Measurements from ENCODE around the gene NUP88. TPM values are rescaled to one million over a fixed set of nuclear protein-coding genes. Genes with fewer than 3 reads are reported as not detected.

NUP88 gene
- total and polyA plus RNA-seq, 2 experiments from 2014 or later: 42.9 TPM

DNA sequence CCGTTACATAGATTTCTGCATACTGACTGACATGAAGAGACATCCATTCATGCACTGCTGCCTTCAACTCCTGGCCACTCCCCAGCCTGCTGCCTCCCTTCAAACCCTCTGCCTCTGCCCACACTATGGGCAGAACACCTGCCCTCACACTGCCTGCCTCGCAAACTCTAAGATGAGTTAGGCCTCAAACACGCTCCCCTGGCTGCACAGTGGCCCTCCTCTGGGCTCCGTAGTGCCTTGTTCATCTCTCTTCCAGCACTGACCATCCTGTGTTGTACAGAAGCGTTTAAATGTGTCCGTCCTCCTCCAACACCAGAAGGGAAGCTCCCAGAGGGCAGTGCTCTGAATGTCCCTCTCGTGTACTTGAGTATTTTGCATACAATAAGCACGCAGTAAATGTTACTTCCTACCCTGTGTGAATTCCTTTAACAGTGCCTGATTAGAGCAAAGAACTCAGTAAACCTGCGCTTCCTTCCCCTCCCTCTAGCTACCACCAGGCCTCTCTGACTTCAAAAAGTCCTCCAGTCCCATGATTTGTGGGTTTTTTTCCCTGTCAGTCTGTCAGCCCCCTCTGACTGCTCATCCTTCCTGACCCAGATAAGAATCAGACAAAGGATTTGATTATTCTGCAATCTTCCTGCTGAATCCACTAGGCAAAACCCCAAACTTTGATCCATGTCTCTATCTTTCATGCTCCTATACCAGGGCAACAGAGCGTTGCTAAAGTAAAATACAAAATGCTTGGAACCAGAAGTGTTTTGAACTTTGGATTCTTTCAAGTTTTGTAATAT, 45.5 kb upstream of the NUP88 start:
- TF ChIP-seq EZH2phosphoT487 (IDR thresholded peaks at IDR 0.05; ENCODE audit: insufficient read depth, low read depth): no peak
- TF ChIP-seq EZH2 (IDR thresholded peaks at IDR 0.05; ENCODE audit: insufficient read depth, poor library complexity, severe bottlenecking): no peak
- Histone ChIP-seq H3K27ac (no peak overlapping the region), H3K4me3 (no peak overlapping the region), H3K4me1 (ENCODE audit: insufficient read depth) (peaks cover 12% of the 10 kb centered on the region), H3K4me2 (ENCODE audit: unreplicated experiment) (no peak overlapping the region), H3K9ac (no peak overlapping the region), H3K27me3 (replicated peaks; ENCODE audit: insufficient read depth) (no peaks in the 10 kb centered on the region), H3F3A (ENCODE audit: insufficient read depth) (peaks cover 6% of the 10 kb centered on the region), H2AFZ (no peak overlapping the region), H3K9me3 (ENCODE audit: low read depth) (no peaks in the 10 kb centered on the region), H3K36me3 (ENCODE audit: low read depth) (no peaks in the 10 kb centered on the region), H3K9me2 (ENCODE audit: insufficient read depth) (no peaks in the 10 kb centered on the region), H3K79me2 (ENCODE audit: insufficient read depth) (peaks cover 68% of the 10 kb centered on the region), H4K20me1 (ENCODE audit: insufficient read depth) (no peaks in the 10 kb centered on the region)
- no peak for DNase-seq
- 87 to 89% methylated on average over 10 of the region's 10 CpGs for WGBS, 2 experiments (ENCODE audit: low coverage in 1 of 2, low lambda C conversion rate in 2 of 2, missing lambda C conversion rate in 2 of 2)
- in situ Hi-C loops (cut with MboI): loop anchor here (25.0 kb wide), 2 partner anchors 97 to 972 kb away; partner anchors contain the start of genes AIPL1 and PIMREG

DNA sequence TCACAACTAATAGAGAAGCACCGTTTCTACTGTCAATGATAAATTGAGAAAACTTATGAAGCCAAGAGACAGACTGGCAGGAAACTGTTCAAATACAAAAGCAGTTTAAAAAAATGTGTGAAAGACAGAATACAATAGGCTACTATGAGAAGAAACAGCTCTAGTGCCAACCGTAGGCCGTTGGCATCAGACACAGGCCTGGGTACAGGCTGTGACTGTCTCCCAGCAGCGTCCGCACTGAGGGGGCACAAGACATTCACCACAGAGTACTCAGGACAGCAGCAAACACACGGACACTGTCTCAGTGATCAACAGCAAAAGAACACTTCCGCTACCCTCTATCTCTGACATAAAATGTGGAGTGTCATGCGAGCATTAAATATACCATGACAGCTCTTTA, 27.3 kb upstream of the NUP88 start:
- no peak for DNase-seq

DNA sequence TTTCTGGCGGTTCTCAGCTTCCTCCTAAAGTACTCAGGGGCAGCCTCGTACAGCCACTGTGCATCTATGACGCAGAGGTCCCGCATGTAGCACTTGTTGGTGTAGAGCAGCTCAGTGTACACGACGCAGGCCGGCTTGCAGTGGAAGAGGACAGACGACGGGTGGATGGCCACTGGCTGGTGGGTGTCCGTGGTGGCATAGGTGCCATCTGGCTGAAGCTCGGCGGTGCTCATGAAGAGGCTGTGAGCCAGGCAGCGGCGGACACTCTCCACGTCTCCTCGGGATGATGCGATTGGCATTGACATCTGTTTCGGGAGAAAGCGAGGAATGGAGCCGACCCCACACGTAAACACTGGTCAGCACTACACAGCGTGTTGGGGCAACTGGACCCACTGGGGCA, 24.7 kb upstream of the NUP88 start:
- no peak for DNase-seq

More for the DNA sequence above, 27.3 kb upstream of the NUP88 start:
- Histone ChIP-seq H3F3A (ENCODE audit: insufficient read depth) (no peaks in the 10 kb centered on the region), H3K79me2 (ENCODE audit: insufficient read depth) (no peaks in the 10 kb centered on the region), H3K9me3 (ENCODE audit: low read depth) (no peaks in the 10 kb centered on the region), H3K27me3 (replicated peaks; ENCODE audit: insufficient read depth) (no peaks in the 10 kb centered on the region), H2AFZ (no peak overlapping the region), H3K4me3 (no peak overlapping the region), H3K36me3 (ENCODE audit: low read depth) (peaks cover 30% of the 10 kb centered on the region), H3K9ac (no peak overlapping the region), H4K20me1 (ENCODE audit: insufficient read depth) (no peaks in the 10 kb centered on the region), H3K27ac (no peak overlapping the region), H3K9me2 (ENCODE audit: insufficient read depth) (no peaks in the 10 kb centered on the region), H3K4me2 (ENCODE audit: unreplicated experiment) (no peak overlapping the region), H3K4me1 (ENCODE audit: insufficient read depth) (no peaks in the 10 kb centered on the region)
- 97 to 98% methylated on average over 8 of the region's 8 CpGs for WGBS, 2 experiments (ENCODE audit: low coverage in 1 of 2, low lambda C conversion rate in 2 of 2, missing lambda C conversion rate in 2 of 2)
- in situ Hi-C loops (cut with MboI): no loop called here
- TF ChIP-seq EZH2 (IDR thresholded peaks at IDR 0.05; ENCODE audit: insufficient read depth, poor library complexity, severe bottlenecking): no peak
- no peak for TF ChIP-seq EZH2phosphoT487 (IDR thresholded peaks at IDR 0.05; ENCODE audit: insufficient read depth, low read depth)

DNA sequence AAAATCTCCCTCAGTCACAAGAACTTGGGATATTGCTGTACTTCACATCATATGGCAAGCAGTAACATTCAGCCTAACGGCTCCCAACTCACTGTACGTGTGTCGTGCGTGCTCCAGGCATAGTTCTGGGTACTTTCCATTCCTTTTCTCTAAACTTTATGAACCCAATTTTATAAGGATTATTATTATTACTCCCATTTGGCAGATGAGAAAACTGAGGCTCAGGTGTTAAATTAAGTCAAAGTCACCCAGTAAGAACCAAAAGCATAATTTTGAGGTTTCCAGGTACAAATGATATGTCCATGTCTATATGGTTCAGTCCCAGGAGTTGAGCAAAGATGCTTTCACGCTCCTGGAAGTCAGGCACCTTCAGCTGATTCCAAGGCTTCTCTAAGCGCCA, 24.3 kb upstream of the NUP88 start:
- Histone ChIP-seq H3K79me2 (ENCODE audit: insufficient read depth) (peaks cover under 1% of the 10 kb centered on the region), H3K27ac (no peak overlapping the region), H3K9me3 (ENCODE audit: low read depth) (no peaks in the 10 kb centered on the region), H3K9ac (no peak overlapping the region), H3F3A (ENCODE audit: insufficient read depth) (peaks cover 10% of the 10 kb centered on the region; the same call in 1 of the 2 replicates), H3K4me2 (ENCODE audit: unreplicated experiment) (no peak overlapping the region), H3K36me3 (ENCODE audit: low read depth) (peaks cover 24% of the 10 kb centered on the region), H3K9me2 (ENCODE audit: insufficient read depth) (no peaks in the 10 kb centered on the region), H3K4me3 (no peak overlapping the region), H4K20me1 (ENCODE audit: insufficient read depth) (no peaks in the 10 kb centered on the region), H3K27me3 (replicated peaks; ENCODE audit: insufficient read depth) (no peaks in the 10 kb centered on the region), H2AFZ (no peak overlapping the region), H3K4me1 (ENCODE audit: insufficient read depth) (no peaks in the 10 kb centered on the region)
- in situ Hi-C loops (cut with MboI): no loop called here
- DNase-seq: no peak
- no peak for TF ChIP-seq EZH2 (IDR thresholded peaks at IDR 0.05; ENCODE audit: insufficient read depth, poor library complexity, severe bottlenecking)
- TF ChIP-seq EZH2phosphoT487 (IDR thresholded peaks at IDR 0.05; ENCODE audit: insufficient read depth, low read depth): no peak
- WGBS, 2 experiments (ENCODE audit: low coverage in 1 of 2, low lambda C conversion rate in 2 of 2, missing lambda C conversion rate in 2 of 2): 92% methylated on average over 6 of the region's 6 CpGs

More for the DNA sequence above, 24.7 kb upstream of the NUP88 start:
- Histone ChIP-seq H3K4me3 (no peak overlapping the region), H3F3A (ENCODE audit: insufficient read depth) (peaks cover 10% of the 10 kb centered on the region; the same call in 1 of the 2 replicates), H4K20me1 (ENCODE audit: insufficient read depth) (no peaks in the 10 kb centered on the region), H3K4me2 (ENCODE audit: unreplicated experiment) (no peak overlapping the region), H3K4me1 (ENCODE audit: insufficient read depth) (no peaks in the 10 kb centered on the region), H3K36me3 (ENCODE audit: low read depth) (peaks cover 29% of the 10 kb centered on the region), H3K27ac (no peak overlapping the region), H3K9ac (no peak overlapping the region), H3K9me3 (ENCODE audit: low read depth) (no peaks in the 10 kb centered on the region), H3K27me3 (replicated peaks; ENCODE audit: insufficient read depth) (no peaks in the 10 kb centered on the region), H3K79me2 (ENCODE audit: insufficient read depth) (no peaks in the 10 kb centered on the region), H3K9me2 (ENCODE audit: insufficient read depth) (no peaks in the 10 kb centered on the region), H2AFZ (no peak overlapping the region)
- in situ Hi-C loops (cut with MboI): no loop called here
- no peak for TF ChIP-seq EZH2phosphoT487 (IDR thresholded peaks at IDR 0.05; ENCODE audit: insufficient read depth, low read depth)
- TF ChIP-seq EZH2 (IDR thresholded peaks at IDR 0.05; ENCODE audit: insufficient read depth, poor library complexity, severe bottlenecking): no peak
- 92 to 94% methylated on average over 22 of the region's 22 CpGs for WGBS, 2 experiments (ENCODE audit: low coverage in 1 of 2, low lambda C conversion rate in 2 of 2, missing lambda C conversion rate in 2 of 2)

Measured in GM23248 (cell line).